AG09309 (cell line): ENCODE measurements around the gene TOX2.

Experiments used
- DNase-seq: peaks from one replicate; pipeline ENCODE4 v3.0.0-alpha.2; 2010; ENCODE audit warnings: low read depth
- H3K4me3 ChIP-seq: 2 replicates; pipeline ENCODE4 v1.5.1; 2011; ENCODE audit warnings: mild to moderate bottlenecking, low read depth, low read length, moderate library complexity; ENCODE audit not compliant: control insufficient read depth
- TF ChIP-seq, protein P1 (sequence below): IDR thresholded peaks from 2 replicates; pipeline ENCODE4 v1.5.1; 2011; ENCODE audit warnings: mild to moderate bottlenecking, low read depth, low read length, inconsistent platforms; ENCODE audit not compliant: insufficient read depth, control insufficient read depth; ENCODE audit errors: missing control alignments

Gene TOX2

DNA sequence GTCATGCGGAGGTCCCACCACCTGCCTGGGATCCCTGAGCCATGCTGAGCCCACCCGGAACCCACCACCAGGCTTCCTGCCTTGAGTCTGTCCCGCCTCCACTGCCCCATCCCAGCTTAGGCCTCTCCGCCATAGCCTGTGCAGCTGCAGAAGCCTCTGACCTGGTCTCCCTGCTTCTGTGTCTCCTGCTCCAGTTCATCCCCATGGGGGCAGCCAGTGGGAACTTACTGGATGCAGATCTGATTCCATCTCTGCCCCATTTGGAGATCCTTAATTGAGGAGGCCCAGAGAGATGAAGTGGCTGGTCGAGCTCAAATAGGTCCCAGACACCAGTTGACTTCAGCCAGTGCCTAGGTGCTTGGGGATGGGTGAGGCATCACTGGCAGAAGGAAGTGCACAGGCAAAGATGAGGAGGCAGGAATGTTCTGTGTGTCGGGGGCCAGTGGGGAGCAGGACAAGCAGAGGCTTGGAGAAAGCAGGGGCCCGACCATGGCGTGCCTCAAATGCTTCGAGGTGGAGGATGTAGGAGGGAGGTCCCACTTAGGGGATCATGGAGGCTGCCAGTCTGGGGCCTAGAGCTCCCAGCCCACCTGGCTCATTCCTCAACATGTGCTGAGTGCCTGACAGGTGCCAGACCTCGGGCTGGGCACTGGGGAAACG, 112.8 kb downstream of the TOX2 start:
- H3K4me3 ChIP-seq = no peak overlapping the region
- no peak for DNase-seq
- TF ChIP-seq, protein P1, sequence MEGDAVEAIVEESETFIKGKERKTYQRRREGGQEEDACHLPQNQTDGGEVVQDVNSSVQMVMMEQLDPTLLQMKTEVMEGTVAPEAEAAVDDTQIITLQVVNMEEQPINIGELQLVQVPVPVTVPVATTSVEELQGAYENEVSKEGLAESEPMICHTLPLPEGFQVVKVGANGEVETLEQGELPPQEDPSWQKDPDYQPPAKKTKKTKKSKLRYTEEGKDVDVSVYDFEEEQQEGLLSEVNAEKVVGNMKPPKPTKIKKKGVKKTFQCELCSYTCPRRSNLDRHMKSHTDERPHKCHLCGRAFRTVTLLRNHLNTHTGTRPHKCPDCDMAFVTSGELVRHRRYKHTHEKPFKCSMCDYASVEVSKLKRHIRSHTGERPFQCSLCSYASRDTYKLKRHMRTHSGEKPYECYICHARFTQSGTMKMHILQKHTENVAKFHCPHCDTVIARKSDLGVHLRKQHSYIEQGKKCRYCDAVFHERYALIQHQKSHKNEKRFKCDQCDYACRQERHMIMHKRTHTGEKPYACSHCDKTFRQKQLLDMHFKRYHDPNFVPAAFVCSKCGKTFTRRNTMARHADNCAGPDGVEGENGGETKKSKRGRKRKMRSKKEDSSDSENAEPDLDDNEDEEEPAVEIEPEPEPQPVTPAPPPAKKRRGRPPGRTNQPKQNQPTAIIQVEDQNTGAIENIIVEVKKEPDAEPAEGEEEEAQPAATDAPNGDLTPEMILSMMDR = no peak

DNA sequence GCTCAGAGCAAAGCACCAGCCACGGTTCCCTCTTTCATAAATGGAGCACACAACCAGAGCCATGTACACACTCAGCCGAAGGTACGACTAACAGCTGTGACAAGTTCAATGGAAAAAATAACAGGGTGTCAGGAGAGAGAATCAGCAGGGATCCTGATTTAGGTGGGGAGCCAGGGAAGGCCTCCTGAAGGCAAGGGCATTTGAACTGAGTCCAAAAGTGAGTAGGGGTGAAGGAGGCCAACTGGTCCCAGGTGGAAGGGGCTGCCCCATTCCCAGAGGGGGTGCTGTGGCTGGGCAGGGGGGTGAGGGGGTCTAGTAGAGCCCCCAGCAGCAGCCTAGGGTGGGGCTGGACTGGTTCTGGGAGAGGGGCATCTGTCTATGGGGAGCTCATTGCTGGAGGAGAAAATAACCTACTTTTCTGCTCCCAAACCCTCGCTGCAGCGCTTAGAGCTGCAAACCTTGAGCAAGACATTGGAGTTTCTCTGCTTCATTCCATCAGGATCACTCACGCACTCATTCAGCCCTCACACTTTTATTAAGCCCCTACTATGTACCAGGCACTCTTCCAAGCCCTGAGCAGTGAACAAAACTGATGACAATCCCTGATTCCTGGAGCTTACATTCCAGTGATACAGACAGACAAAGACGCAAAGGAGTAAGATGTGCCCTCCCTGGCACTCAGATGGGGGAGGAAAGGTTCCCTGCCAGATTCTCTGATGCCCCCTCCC, 113.5 kb downstream of the TOX2 start:
- no peak for DNase-seq
- TF ChIP-seq, protein P1 = no peak
- H3K4me3 ChIP-seq = no peak overlapping the region

DNA sequence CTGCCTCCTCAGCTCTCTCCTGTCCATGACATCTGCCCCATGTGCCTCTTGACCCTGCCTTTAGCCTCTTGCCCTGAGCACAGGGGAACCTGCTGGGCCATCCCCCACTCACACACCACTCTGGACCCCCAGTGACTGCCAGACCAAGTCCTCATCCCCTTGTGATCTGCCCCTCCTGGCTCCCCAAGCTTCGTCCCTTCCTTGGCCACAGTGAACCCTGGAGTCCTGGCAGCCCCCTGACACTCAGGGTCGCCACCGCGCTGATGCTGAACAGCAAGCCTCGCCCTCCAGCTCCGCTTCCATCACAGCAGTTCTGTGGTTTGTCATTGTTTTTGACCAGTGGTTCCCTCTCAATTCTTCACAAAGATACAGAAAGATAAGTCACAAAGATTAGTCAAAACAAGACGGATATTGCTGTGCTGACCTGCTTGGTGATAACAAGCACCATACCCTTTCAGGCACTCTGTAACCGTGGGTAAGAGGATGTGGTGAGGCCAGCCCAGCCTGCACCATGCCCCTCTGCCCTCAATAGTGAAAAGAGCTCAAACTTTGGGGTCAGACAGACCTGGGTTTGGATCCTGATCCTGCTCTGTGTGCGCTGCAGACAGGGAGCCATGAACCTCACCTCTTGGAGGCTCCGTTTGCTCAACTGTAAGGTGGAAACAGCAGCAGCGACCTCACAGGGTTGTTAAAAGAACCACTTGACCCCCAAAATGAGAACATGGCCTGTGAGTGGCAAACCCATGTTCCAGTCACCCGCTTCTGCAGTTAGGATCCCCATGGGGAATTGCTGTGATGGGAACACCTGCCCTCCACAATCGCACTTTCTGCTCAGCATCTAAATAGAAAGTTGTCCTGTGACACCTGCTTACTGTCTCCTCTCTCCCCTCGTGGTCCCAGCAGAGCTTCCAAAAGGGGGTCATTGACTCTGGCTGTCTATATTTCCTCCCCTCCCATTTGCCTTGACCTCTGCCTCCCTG, 114.5 kb downstream of the TOX2 start:
- TF ChIP-seq, protein P1 = no peak
- no peak for DNase-seq
- H3K4me3 ChIP-seq = no peak overlapping the region

DNA sequence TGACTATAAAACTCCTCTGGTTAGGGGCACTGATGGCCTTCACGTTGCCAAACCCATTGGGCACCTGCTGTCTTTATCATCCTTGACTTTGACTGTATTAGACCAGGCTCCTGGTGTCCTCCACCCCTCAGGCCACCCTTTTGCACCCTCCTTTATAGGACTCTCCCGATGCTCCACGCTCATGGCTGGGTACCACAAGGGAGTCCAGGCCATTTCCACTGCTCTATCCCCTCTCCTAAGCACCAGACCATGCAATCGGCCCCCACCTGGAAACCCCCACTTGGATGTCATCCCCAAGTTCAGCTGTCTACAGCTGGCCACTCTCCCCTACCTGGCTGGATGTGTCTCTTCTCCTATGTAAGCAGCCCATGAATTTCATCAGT, 115.2 kb downstream of the TOX2 start:
- no peak overlapping the region for H3K4me3 ChIP-seq
- TF ChIP-seq, protein P1 = no peak
- DNase-seq = no peak

DNA sequence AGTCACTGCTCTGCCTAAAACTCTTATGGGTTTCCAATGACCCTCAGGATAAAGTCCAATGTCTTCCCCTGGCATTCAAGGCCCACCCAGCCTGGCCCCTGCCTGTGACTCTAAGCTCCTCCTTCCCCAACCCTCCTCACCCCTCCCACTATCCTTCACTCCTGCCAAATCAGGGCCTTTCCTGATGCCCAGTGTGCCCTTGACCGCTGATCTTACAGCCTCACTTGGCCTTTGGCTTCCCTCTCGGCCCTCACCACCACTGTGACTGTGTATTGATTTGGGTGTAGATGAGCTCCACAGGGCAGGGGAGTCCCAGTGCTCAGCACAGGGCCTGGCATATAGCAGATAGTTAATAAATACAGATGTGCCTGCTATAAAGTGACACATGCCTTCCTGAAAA, 115.7 kb downstream of the TOX2 start:
- no peak overlapping the region for H3K4me3 ChIP-seq
- DNase-seq = no peak
- TF ChIP-seq, protein P1 = no peak

DNA sequence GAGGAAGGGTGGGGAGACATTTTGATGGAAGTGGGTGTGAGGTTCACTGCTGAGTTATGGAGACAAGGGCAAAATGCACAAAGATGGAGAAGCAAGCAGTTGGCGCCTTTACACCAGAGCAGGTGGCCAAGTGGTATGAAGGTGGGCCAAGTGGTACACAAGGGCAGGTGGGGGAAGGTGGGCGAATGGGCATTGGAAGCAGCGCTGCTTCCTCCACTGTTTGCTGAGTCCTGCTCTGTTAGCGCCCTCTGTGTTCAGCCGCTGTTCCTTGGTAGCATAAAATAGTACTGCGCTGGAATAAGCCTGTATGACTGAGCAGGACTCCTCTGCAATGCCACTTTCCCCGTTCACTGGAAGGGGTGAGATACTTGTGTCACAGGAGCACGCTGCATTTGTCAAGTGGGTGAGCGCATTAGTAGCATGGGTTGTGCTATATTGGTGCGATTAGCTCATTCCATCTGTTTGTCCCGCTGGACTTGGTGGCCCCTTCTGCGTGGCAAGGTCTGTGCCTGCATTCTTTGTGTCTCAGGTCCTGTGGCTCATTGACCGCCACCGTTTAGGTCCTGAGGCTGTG, 116.4 kb downstream of the TOX2 start:
- TF ChIP-seq, protein P1 = no peak
- no peak overlapping the region for H3K4me3 ChIP-seq
- no peak for DNase-seq
